H1 (cell line): ENCODE data around the gene TRAPPC2L. TPM values are rescaled to one million over a fixed set of nuclear protein-coding genes. Genes with fewer than 3 reads are reported as not detected.

ENCODE experiments used
- CHD7 ChIP-seq: fragments of 300-600 bp; sonication (generic); IDR thresholded peaks from 2 replicates; pipeline ENCODE4 v1.7.1; 2012; ENCODE audit warnings: low read length, moderate library complexity, mild to moderate bottlenecking, inconsistent platforms; ENCODE audit not compliant: insufficient replicate concordance
- polyA plus RNA-seq, 7 experiments: library from polyadenylated mRNA; depleted of rRNA in 3 of 7; stranded (reverse) in 5 of 7; unstranded in 2 of 7; fragments of >200 nt in 5 of 7; fragments of 200-250 nt in 2 of 7; gene quantifications; 1 replicate in 5 of 7; 2 replicates in 1 of 7; 4 replicates in 1 of 7; pipeline versions ENCODE4 v1.2.1 to v1.2.3, GENCODE V29; 2011 to 2013; ENCODE audit warnings: missing spikeins in 2 of 7, mixed read lengths in 2 of 7
- total RNA-seq: library from RNA; stranded (reverse); fragmentation: NEBNext Ultra II Directional; extraction: Animal tissue kit (Norgen Biotek cat#: 25700); gene quantifications from 2 replicates; pipeline ENCODE4 v1.2.1, GENCODE V29; 2021

TRAPPC2L gene
- total and polyA plus RNA-seq, 2 of the 8 experiments (the other 6 are each of a cell fraction or from before 2014, with no cell fraction given) = 98.7 to 133 TPM

- TF ChIP-seq CHD7 = no peak
These were observed 15.2 kb upstream of the TRAPPC2L start (continued) for GRCh38 chr16:88841521-88842307.
